Caco-2 (cell line): Measurements from ENCODE around the gene MDFIC2. TPM values are rescaled to one million over a fixed set of nuclear protein-coding genes. Genes with fewer than 3 reads are reported as not detected.

Experiments used
- BruUV-seq: library from RNA; stranded (reverse); fragments of 400-500 nt; replicated peaks from 2 replicates; lab custom pipeline; 2021; lab: Mats Ljungman, UMichigan
- CTCF ChIA-PET: fragments of 300-600 bp; sonication (Branson Sonifier 250); formaldehyde crosslinking; loops from one replicate; lab custom pipeline; 2022; ENCODE audit warnings: antibody characterized with exemption; lab: Charles Lee
- POLR2A ChIA-PET: fragments of 300-600 bp; sonication (Branson Sonifier 250); formaldehyde crosslinking; loops from one replicate; lab custom pipeline; 2022; ENCODE audit warnings: antibody characterized with exemption; lab: Charles Lee
- DNase-seq, 2 experiments: peaks; one replicate each; pipeline versions ENCODE4 v3.0.0 to v3.0.0-alpha.2; 2020 to 2022
- H3K27me3 ChIP-seq: replicated peaks from 2 replicates; pipeline ENCODE4 v1.6.0; 2011; ENCODE audit warnings: low read length; ENCODE audit not compliant: control insufficient read depth, insufficient read depth
- H3K36me3 ChIP-seq: 2 replicates; pipeline ENCODE4 v1.5.1; 2011; ENCODE audit warnings: low read length; ENCODE audit not compliant: control insufficient read depth, insufficient read depth
- H3K4me1 ChIP-seq: fragments of 250-450 bp; sonication (Bioruptor Pico); 2 replicates; pipeline ENCODE4 v1.5.1; 2020; ENCODE audit warnings: mild to moderate bottlenecking
- H3K4me3 ChIP-seq: 2 replicates; pipeline ENCODE4 v1.5.1; 2011; ENCODE audit warnings: low read depth, mild to moderate bottlenecking, control low read depth, low read length
- H3K9me3 ChIP-seq: fragments of 250-450 bp; sonication (Bioruptor Pico); 2 replicates; pipeline ENCODE4 v1.5.1; 2020; ENCODE audit warnings: mild to moderate bottlenecking, moderate library complexity
- H3K27ac Mint-ChIP-seq: one replicate; pipeline ENCODE4 v1.8.0; 2022; ENCODE audit warnings: mixed read lengths; ENCODE audit not compliant: unreplicated experiment
- H3K27me3 Mint-ChIP-seq: one replicate; pipeline ENCODE4 v1.8.0; 2022; ENCODE audit warnings: mixed read lengths; ENCODE audit not compliant: insufficient read depth, unreplicated experiment
- H3K36me3 Mint-ChIP-seq: one replicate; pipeline ENCODE4 v1.8.0; 2022; ENCODE audit warnings: mild to moderate bottlenecking, mixed read lengths; ENCODE audit not compliant: insufficient read depth, unreplicated experiment
- H3K4me1 Mint-ChIP-seq: one replicate; pipeline ENCODE4 v1.8.0; 2022; ENCODE audit warnings: low read depth, mixed read lengths; ENCODE audit not compliant: unreplicated experiment
- H3K4me3 Mint-ChIP-seq: one replicate; pipeline ENCODE4 v1.8.0; 2022; ENCODE audit warnings: mild to moderate bottlenecking, moderate library complexity, mixed read lengths; ENCODE audit not compliant: unreplicated experiment
- H3K9me3 Mint-ChIP-seq: one replicate; pipeline ENCODE4 v1.8.0; 2022; ENCODE audit warnings: mixed read lengths; ENCODE audit not compliant: unreplicated experiment
- CTCF ChIP-seq, 2 experiments: fragments of 200-600 bp in 1 of 2; IDR thresholded peaks; 1 replicate in 1 of 2; 2 replicates in 1 of 2; pipeline versions ENCODE4 v1.5.1 to v1.8.0; 2011 to 2022; ENCODE audit warnings: antibody characterized with exemption in 1 of 2, control low read depth in 1 of 2, inconsistent platforms in 1 of 2, low read depth in 1 of 2, low read length in 1 of 2, mild to moderate bottlenecking in 1 of 2, moderate library complexity in 1 of 2; ENCODE audit not compliant: insufficient read depth in 1 of 2, severe bottlenecking in 1 of 2, unreplicated experiment in 1 of 2
- intact Hi-C: fragments of 100-400 bp; cut with micrococcal nuclease; formaldehyde crosslinking; loops from one replicate; pipeline ENCODE4 v1.10.0; 2022; ENCODE audit not compliant: unreplicated experiment
- total RNA-seq: library from RNA; stranded (reverse); gene quantifications from 2 replicates; pipeline ENCODE4 v1.2.3, GENCODE V29; 2022

MDFIC2 gene
- total RNA-seq, 1 experiment from 2014 or later = not detected

GRCh38 chr3:70189884-70190473 is 122.5 kb downstream of the MDFIC2 start:
- H3K4me3 ChIP-seq = no peak overlapping the region
- Mint-ChIP-seq H3K27me3 (peaks cover 6% of the 10 kb centered on the region), H3K27ac (no peak overlapping the region), H3K9me3 (no peaks in the 10 kb centered on the region), H3K4me1 (no peaks in the 10 kb centered on the region), H3K4me3 (no peak overlapping the region), H3K36me3 (no peaks in the 10 kb centered on the region)
- no peaks in the 10 kb centered on the region for H3K27me3 ChIP-seq
- no TSS peak for BruUV-seq
- H3K36me3 ChIP-seq = no peaks in the 10 kb centered on the region
- H3K9me3 ChIP-seq = no peaks in the 10 kb centered on the region
- TF ChIP-seq CTCF (IDR thresholded peaks at IDR 0.05; ENCODE audit: insufficient read depth in 1 of 2, low read depth in 1 of 2, low read length in 1 of 2, severe bottlenecking in 1 of 2, unreplicated experiment in 1 of 2) = no peak
- H3K4me1 ChIP-seq = no peaks in the 10 kb centered on the region
- CTCF ChIA-PET = no interaction called here
- intact Hi-C loops = no loop called here
- POLR2A ChIA-PET = no interaction called here
- DNase-seq = no peak

GRCh38 chr3:70186221-70186620 is 126.2 kb downstream of the MDFIC2 start:
- no peak for DNase-seq
- H3K36me3 ChIP-seq = no peaks in the 10 kb centered on the region
- Mint-ChIP-seq H3K4me1 (no peaks in the 10 kb centered on the region), H3K4me3 (no peak overlapping the region), H3K27ac (no peak overlapping the region), H3K27me3 (peaks cover 12% of the 10 kb centered on the region), H3K36me3 (no peaks in the 10 kb centered on the region), H3K9me3 (no peaks in the 10 kb centered on the region)
- POLR2A ChIA-PET = interaction anchor here (0.5 kb wide), 1 partner anchor 1101 kb away, joined by 3 read pairs; no protein-coding TSS in a partner anchor
- H3K4me3 ChIP-seq = no peak overlapping the region
- no peaks in the 10 kb centered on the region for H3K9me3 ChIP-seq
- no TSS peak for BruUV-seq
- no peak for TF ChIP-seq CTCF (IDR thresholded peaks at IDR 0.05; ENCODE audit: insufficient read depth in 1 of 2, low read depth in 1 of 2, low read length in 1 of 2, severe bottlenecking in 1 of 2, unreplicated experiment in 1 of 2)
- H3K27me3 ChIP-seq = no peaks in the 10 kb centered on the region
- CTCF ChIA-PET = no interaction called here
- intact Hi-C loops = no loop called here
- H3K4me1 ChIP-seq = no peaks in the 10 kb centered on the region

- POLR2A ChIA-PET = no interaction called here
- Histone ChIP-seq H3K9me3 (no peaks in the 10 kb centered on the region), H3K36me3 (no peaks in the 10 kb centered on the region), H3K27me3 (no peaks in the 10 kb centered on the region), H3K4me1 (no peaks in the 10 kb centered on the region), H3K4me3 (no peak overlapping the region)
- BruUV-seq = no TSS peak
- Mint-ChIP-seq H3K9me3 (no peaks in the 10 kb centered on the region), H3K36me3 (no peaks in the 10 kb centered on the region), H3K27ac (no peak overlapping the region), H3K4me3 (no peak overlapping the region), H3K27me3 (peaks cover 12% of the 10 kb centered on the region), H3K4me1 (no peaks in the 10 kb centered on the region)
- no peak for TF ChIP-seq CTCF (IDR thresholded peaks at IDR 0.05; ENCODE audit: insufficient read depth in 1 of 2, low read depth in 1 of 2, low read length in 1 of 2, severe bottlenecking in 1 of 2, unreplicated experiment in 1 of 2)
- CTCF ChIA-PET = no interaction called here
- intact Hi-C loops = no loop called here
- no peak for DNase-seq
Observed at GRCh38 chr3:70185661-70186060, 126.8 kb downstream of the MDFIC2 start.
